Fibroblast of the aortic adventitia (primary cell): Measurements from ENCODE around the gene PRKG1. TPM values are rescaled to one million over a fixed set of nuclear protein-coding genes. Genes with fewer than 3 reads are reported as not detected.

Experiments
- DNase-seq: peaks from one replicate; pipeline ENCODE4 v3.0.0-alpha.2; 2010; ENCODE audit warnings: low read depth
- H3K4me3 ChIP-seq: 2 replicates; pipeline ENCODE4 v1.5.1; 2011; ENCODE audit warnings: low read depth, mild to moderate bottlenecking, control low read depth, low read length, moderate library complexity
- total RNA-seq: library from RNA; depleted of rRNA; stranded (reverse); fragments of >200 nt; gene quantifications from 2 replicates; pipeline ENCODE4 v1.2.3, GENCODE V29; 2012; ENCODE audit warnings: low replicate concordance
- TF ChIP-seq, protein P1 (sequence below): IDR thresholded peaks from 2 replicates; pipeline ENCODE4 v1.5.1; 2011; ENCODE audit warnings: mild to moderate bottlenecking, low read length, control low read depth, inconsistent platforms; ENCODE audit not compliant: insufficient read depth

PRKG1 gene
- total RNA-seq, 1 donor = 45.6 TPM

DNA sequence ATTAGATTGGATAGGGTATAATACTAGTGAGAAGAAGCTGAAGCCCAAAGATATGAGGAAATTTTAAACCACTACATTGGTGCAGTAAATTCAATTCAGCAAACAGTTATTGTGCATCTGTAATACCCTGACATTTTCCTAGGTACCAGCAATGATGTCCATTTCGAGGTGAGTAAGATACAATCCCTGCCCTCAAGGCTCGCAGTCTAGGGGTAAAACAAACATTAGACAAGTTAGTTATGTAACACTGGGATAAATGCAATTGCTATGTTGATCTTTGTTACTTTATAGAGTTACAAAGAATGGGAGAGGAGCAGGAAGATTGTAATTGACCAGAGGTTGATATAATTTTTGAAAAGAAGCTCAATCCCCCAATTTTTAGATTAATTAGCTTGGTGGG lies 168.1 kb downstream of the PRKG1 start:
- no peak for DNase-seq
- TF ChIP-seq, protein P1, sequence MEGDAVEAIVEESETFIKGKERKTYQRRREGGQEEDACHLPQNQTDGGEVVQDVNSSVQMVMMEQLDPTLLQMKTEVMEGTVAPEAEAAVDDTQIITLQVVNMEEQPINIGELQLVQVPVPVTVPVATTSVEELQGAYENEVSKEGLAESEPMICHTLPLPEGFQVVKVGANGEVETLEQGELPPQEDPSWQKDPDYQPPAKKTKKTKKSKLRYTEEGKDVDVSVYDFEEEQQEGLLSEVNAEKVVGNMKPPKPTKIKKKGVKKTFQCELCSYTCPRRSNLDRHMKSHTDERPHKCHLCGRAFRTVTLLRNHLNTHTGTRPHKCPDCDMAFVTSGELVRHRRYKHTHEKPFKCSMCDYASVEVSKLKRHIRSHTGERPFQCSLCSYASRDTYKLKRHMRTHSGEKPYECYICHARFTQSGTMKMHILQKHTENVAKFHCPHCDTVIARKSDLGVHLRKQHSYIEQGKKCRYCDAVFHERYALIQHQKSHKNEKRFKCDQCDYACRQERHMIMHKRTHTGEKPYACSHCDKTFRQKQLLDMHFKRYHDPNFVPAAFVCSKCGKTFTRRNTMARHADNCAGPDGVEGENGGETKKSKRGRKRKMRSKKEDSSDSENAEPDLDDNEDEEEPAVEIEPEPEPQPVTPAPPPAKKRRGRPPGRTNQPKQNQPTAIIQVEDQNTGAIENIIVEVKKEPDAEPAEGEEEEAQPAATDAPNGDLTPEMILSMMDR = no peak
- H3K4me3 ChIP-seq = no peak overlapping the region

DNA sequence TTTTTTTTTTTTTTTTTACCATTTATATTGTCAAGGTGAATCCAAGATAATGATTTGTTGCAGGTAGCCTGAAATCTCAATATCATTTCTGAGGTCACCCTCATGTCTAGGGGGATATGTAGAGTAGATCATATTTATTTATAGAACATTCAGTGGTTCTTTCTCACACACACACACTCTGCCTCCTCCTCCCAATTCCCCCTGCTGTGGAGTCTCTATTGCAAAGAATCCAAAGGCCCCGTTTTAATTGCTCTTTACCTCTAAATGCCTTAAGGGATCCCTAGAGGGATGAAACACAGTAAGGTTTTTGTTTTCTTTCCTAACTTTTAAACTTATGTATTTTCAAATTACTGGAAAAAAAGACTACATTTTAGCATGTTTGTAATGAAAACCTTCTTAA lies 170.0 kb downstream of the PRKG1 start:
- H3K4me3 ChIP-seq = no peak overlapping the region
- DNase-seq = no peak
- TF ChIP-seq, protein P1 = no peak

DNA sequence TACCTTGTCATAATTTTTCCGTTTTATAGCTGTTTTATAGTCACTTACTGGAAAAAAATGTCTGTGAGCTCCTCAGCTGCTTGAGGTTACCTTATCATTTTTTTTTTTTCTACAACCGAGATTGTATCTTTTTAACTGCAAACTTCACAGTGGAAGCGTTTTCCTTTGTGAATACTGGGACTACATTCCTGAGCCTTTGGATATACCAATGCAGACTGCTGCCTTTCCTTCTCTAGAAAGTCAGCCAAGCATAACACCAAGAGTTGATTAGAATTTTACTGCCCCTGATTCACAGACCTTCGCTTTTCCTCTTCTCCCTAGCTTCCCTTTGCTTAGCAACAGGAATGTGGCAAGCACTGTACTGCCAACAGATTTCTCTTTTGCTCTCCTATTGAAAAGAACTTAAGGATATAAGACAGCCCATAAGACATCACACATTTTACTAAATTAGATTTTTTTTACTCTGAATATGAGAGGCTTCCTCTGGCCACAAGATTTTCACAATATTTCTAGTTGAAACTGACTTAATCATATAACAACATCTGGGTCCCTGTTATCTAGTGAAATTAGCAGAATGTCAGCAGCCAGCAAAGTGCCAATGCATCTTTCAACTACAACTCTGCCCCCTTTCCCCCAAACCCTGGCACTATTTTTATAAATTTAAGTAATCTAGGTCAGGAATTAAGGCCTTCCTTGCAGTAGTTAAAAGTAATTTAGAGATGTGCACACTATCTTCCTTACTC lies 170.6 kb downstream of the PRKG1 start:
- peak; percentile 96 for DNase-seq
- TF ChIP-seq, protein P1 = no peak
- H3K4me3 ChIP-seq = no peak overlapping the region

DNA sequence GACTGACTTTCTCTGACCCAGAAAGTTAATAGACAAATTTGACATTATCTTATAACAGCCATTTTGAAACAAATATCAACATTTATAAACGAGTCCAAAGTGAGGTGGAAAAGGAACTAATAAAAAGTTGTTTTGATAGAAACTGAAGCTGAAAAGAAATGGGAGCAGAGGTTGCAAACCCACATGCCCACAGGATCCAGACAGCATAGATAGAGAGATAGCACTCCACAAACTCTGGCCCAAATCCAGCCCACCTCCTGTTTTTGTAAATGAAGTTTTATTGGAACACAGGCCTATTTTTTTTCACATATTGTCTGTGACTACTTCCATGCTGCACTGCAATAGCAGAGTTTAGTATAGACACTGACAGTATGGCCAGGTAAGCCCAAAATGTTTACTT lies 171.9 kb downstream of the PRKG1 start:
- TF ChIP-seq, protein P1 = no peak
- H3K4me3 ChIP-seq = no peak overlapping the region
- no peak for DNase-seq

DNA sequence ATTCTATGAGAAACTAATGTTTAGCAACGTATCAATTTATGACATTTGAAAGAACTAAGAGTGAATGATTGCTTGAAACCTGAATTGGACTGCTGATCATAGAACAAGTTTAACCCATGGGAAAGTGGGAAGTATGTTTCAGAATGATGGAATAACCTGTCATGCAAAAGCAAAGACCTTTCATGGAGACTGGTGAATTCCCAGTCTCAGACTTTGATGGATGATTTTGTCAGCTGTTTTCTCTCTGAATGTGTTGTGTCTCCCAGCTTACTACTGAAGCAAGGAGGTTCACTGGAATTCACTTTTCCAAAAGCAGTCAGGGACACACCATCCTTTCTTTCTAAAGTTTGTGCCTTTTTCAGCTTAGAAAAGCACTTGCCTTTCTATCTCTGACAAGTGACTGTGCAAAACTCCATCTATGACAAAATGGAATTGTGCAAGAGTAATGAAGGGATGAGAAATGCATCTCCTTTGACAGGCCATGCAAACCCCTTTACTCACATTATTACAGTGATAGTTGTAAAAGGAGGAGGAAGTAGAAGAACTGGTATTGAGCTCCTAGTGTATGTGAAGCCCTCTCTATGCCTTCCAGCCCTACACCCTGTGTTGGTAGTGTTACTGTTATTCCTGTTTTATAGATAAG lies 176.1 kb downstream of the PRKG1 start:
- no peak overlapping the region for H3K4me3 ChIP-seq
- no peak for DNase-seq
- TF ChIP-seq, protein P1 = no peak

DNA sequence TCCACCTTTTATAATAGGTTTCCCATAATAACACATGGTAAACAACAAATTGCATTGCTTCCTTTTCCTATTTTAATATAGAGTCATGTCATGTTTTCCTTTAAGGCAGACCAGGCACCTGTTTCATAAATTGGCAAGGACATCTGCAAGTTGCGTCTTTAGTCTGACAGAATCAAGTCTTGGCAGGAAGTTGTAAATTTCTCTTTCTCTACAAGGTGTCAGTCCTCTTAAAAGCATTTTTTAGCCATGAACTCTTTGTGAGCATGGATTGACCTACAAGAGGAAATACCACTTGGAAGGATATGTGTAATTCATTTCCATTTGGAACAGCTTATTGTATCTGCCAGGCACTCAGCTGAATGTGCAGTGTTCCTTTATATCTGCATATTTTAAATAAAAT lies 176.8 kb downstream of the PRKG1 start:
- DNase-seq = no peak
- H3K4me3 ChIP-seq = no peak overlapping the region
- TF ChIP-seq, protein P1 = no peak
